GM18858 (cell line): ENCODE results near the gene PDE4D.
A peak's percentile ranks its signal among the peaks of the same experiment; 100 is the strongest.
"Not testable (repeated sequence)": the region's sequence is repeated elsewhere in the genome, so short reads cannot be mapped to it uniquely, and the experiment has no call there.

Experiments used
- ATAC-seq: cut with Tn5 transposase; IDR thresholded peaks from one replicate; pipeline ENCODE4 v1.9.1; 2021; ENCODE audit not compliant: unreplicated experiment

Gene PDE4D

GRCh38 chr5:59390074-59390659 lies 503.4 kb downstream of the PDE4D start:
- no peak for ATAC-seq

GRCh38 chr5:59387127-59387526 lies 506.4 kb downstream of the PDE4D start:
- ATAC-seq: no peak

DNA sequence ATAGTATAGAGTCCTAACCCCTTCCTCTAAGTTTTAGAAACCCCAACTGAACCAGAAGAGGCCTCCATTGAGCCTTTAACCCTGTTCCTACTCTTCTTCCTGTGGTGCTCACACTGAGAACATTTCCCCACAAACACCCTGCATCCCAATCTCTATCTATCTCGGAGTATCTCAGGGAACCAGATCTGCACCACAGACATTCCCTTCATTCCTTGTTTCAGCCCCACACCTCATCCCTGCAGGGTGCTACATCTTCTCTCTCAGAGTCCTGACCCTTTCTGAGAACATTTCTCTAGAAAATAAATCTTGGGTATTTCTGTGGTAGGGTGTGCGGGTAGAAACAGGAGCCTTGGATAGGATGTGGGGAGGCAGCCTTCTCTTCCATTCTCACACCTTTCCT lies 507.8 kb downstream of the PDE4D start:
- no peak for ATAC-seq

DNA sequence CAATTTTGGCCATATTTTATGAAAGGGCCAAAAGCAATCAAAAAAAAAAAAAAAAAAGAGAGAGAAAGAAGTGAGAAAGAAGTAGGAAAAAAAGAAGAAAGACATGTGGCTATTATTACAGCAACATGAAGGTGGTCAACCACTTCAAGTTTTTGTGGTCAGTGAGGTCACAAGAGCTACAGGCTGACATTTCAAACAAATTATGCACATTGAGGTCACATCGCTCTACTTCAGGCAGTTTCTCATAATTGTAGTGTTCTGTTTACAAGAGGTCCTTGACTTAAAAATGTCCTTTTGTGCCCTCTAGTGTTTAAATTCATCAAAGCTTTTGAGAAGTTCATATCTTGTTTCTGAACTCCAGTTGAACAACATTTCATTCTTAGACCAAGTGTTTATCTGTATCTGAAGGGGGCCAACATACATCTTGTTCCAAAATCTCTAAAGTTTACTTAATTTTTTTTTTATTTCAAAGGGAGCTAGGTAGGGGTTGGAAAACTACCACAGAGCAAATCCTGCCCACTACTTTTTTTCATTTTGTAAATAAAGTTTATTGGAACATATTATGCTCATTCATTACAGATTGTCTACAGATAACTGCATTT lies 513.1 kb downstream of the PDE4D start:
- ATAC-seq: peak; percentile 97

DNA sequence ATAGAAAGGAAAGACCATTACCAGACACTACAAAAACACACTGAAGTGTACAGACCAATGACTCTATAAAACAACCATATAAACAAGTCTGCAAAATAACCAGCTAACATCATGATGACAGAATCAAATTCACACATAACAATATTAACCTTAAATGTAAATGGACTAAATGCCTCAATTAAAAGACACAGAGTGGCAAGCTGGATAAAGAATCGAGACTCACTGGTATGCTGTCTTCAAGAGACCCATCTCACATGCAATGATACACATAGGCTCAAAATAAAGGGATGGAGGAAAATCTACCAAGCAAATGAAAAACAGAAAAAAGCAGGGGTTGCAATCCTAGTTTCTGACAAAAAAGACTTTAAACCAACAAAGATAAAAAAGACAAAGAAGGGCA lies 519.5 kb downstream of the PDE4D start:
- not testable (repeated sequence) for ATAC-seq

- ATAC-seq: peak; percentile 79
Measured at GRCh38 chr5:59371525-59372127, 521.9 kb downstream of the PDE4D start.

GRCh38 chr5:59368951-59369350 lies 524.6 kb downstream of the PDE4D start:
- ATAC-seq: no peak

GRCh38 chr5:59367791-59368394 lies 525.6 kb downstream of the PDE4D start:
- no peak for ATAC-seq

DNA sequence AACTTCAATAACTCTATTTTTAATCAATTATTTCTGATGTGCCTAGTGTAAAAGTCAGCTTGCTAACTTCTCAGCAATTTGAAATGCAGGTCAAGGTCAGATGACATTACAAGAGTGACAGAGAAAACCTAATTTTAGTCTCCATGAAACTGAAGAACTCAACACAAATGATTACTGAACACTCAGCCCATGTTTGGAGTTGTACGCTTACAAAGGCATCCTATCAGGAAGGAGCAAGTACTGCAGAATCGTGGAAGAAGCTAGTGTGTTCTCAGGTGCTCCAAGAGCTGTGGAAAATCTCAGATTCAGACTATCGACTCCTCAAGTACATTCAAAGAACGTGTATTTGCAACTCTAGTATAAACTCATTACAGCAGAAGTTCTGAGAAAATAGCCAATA lies 526.7 kb downstream of the PDE4D start:
- no peak for ATAC-seq

GRCh38 chr5:59362438-59362837 lies 531.1 kb downstream of the PDE4D start:
- ATAC-seq: no peak

GRCh38 chr5:59361454-59361853 lies 532.1 kb downstream of the PDE4D start:
- ATAC-seq: no peak

GRCh38 chr5:59360130-59360555 lies 533.4 kb downstream of the PDE4D start:
- no peak for ATAC-seq

- ATAC-seq: no peak
Measured at GRCh38 chr5:59358005-59358861, 535.3 kb downstream of the PDE4D start.

DNA sequence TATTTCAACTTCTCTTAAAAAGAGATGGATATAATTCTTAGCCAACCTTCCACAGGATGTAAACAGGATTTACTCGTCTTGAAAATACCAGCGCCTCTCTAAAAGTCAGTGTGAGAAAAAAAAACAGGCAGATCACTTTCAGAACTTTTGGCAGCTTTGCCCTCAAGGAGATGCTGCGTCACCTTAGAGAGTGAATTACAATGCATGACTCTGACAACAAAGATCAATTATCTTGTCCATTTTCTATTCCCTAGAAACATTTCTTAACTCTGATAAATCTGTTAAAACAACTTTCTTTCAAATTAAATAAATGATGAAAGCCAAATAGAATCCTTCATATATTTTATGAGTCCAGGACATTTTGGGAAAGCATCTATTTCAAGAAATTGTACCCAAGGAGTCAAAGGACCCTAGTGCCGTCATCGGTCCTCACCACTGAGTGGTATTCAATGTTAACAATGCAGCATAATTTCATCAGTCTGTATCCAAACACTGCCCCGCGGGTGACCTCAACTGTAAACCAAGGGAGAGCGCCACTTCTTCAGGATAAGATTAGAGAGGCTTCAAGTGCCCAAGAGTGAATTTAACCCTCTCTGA lies 536.0 kb downstream of the PDE4D start:
- no peak for ATAC-seq

DNA sequence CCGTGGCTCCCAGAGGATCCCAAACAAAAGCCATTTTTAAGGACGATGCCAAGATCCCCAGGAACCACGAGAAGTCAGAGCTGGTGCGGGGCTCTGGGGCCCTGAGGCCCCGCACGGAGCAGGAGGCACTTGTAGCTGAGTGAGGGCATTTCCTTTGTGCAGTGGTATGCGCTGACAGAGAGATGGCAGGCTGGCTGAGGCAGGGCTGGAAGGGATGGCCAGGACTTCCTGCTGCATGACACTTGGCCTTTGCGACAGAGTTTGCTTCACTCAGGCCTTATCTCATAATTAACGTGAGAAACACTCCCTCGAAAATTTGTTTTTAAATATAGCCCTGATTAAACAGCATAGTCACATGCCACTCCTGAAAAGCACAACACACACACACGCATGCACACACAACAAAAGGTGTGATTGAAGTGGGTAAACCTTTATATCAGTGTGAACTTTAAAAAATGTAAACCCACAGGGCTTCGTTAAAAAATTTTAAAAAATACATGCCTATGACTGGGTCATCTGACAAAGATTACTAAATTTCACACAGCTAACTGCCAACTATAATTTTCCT lies 536.6 kb downstream of the PDE4D start:
- ATAC-seq: no peak

- no peak for ATAC-seq
Measured at GRCh38 chr5:59354811-59355210, 538.7 kb downstream of the PDE4D start.

GRCh38 chr5:59354274-59354673 lies 539.3 kb downstream of the PDE4D start:
- no peak for ATAC-seq

GRCh38 chr5:59351076-59351794 lies 542.3 kb downstream of the PDE4D start:
- ATAC-seq: no peak

GRCh38 chr5:59348189-59348588 lies 545.3 kb downstream of the PDE4D start:
- ATAC-seq: no peak

GRCh38 chr5:59346982-59347381 lies 546.5 kb downstream of the PDE4D start:
- no peak for ATAC-seq
